Keratinocyte (primary cell): ENCODE measurements around the gene FBLN5. TPM values are rescaled to one million over a fixed set of nuclear protein-coding genes. Genes with fewer than 3 reads are reported as not detected.
"Not testable (repeated sequence)": the region's sequence is repeated elsewhere in the genome, so short reads cannot be mapped to it uniquely, and the experiment has no call there.

Experiments
- DNase-seq: peaks from one replicate; pipeline ENCODE4 v3.0.0-alpha.2; 2011; ENCODE audit warnings: low read depth, missing footprints, low spot score
- FAIRE-seq: peaks from 2 replicates; lab custom pipeline; 2011; peaks lifted over from hg19 to GRCh38; lab: Jason Lieb, UNC
- H2AFZ ChIP-seq: 2 replicates; pipeline ENCODE4 v1.6.0; 2012; ENCODE audit warnings: low read length, control low read depth, inconsistent platforms; ENCODE audit not compliant: control insufficient read depth
- H3K27ac ChIP-seq: 2 replicates; pipeline ENCODE4 v1.5.1; 2011; ENCODE audit warnings: low read length; ENCODE audit not compliant: control insufficient read depth, insufficient read depth
- H3K27me3 ChIP-seq: 3 replicates; pipeline ENCODE4 v1.6.0; 2011; ENCODE audit warnings: low read length; ENCODE audit not compliant: control insufficient read depth, insufficient read depth; ENCODE audit errors: extremely low read depth
- H3K36me3 ChIP-seq, 2 experiments: 2 replicates in 1 of 2; 3 replicates in 1 of 2; pipeline ENCODE4 v1.5.1; 2011; ENCODE audit warnings: low read length in 2 of 2, mild to moderate bottlenecking in 1 of 2; ENCODE audit not compliant: control insufficient read depth in 2 of 2, insufficient read depth in 2 of 2; ENCODE audit errors: extremely low read depth in 1 of 2
- H3K4me1 ChIP-seq: 3 replicates; pipeline ENCODE4 v1.5.1; 2011; ENCODE audit warnings: low read length; ENCODE audit not compliant: control insufficient read depth, insufficient read depth; ENCODE audit errors: extremely low read depth
- H3K4me2 ChIP-seq: 3 replicates; pipeline ENCODE4 v1.6.0; 2011; ENCODE audit warnings: low read depth, low read length; ENCODE audit not compliant: control insufficient read depth, insufficient read depth; ENCODE audit errors: extremely low read depth
- H3K4me3 ChIP-seq, 3 experiments: fragments of 200-600 bp in 1 of 3; sonication (generic) in 1 of 3; 2 replicates in 2 of 3; 3 replicates in 1 of 3; pipeline ENCODE4 v1.5.1; 2011 to 2016; ENCODE audit warnings: low read length in 3 of 3, mild to moderate bottlenecking in 3 of 3, control low read depth in 2 of 3, inconsistent platforms in 1 of 3, low read depth in 1 of 3, mixed read lengths in 1 of 3, mixed run types in 1 of 3, moderate library complexity in 1 of 3; ENCODE audit not compliant: control insufficient read depth in 2 of 3, insufficient read depth in 2 of 3; ENCODE audit errors: extremely low read depth in 1 of 3
- H3K79me2 ChIP-seq: 2 replicates; pipeline ENCODE4 v1.6.0; 2012; ENCODE audit warnings: low read length; ENCODE audit not compliant: control insufficient read depth, insufficient read depth
- H3K9ac ChIP-seq: 3 replicates; pipeline ENCODE4 v1.6.0; 2011; ENCODE audit warnings: low read length; ENCODE audit not compliant: control insufficient read depth, insufficient read depth; ENCODE audit errors: extremely low read depth
- H3K9me1 ChIP-seq: 3 replicates; pipeline ENCODE4 v1.6.0; 2011; ENCODE audit warnings: low read length; ENCODE audit not compliant: control insufficient read depth, insufficient read depth; ENCODE audit errors: extremely low read depth
- H3K9me3 ChIP-seq: 2 replicates; pipeline ENCODE4 v1.5.1; 2012; ENCODE audit warnings: low read depth, low read length; ENCODE audit not compliant: control insufficient read depth
- H4K20me1 ChIP-seq: 3 replicates; pipeline ENCODE4 v1.6.0; 2011; ENCODE audit warnings: low read length; ENCODE audit not compliant: control insufficient read depth, insufficient read depth; ENCODE audit errors: extremely low read depth
- EZH2 ChIP-seq: IDR thresholded peaks from one replicate; pipeline ENCODE4 v1.6.1; 2012; ENCODE audit warnings: inconsistent platforms, mild to moderate bottlenecking, low read length, moderate library complexity
- dilution Hi-C: fragments of 300-500 bp; cut with MboI; formaldehyde crosslinking; loops from one replicate; pipeline ENCODE4 v1.7.0; 2020; ENCODE audit warnings: low sequenced_read_pairs; ENCODE audit not compliant: extremely low pct_ligation_motif_present
- polyA plus RNA-seq, 5 experiments: library from polyadenylated mRNA; depleted of rRNA in 3 of 5; stranded (reverse) in 3 of 5; stranded (forward) in 1 of 5; unstranded in 1 of 5; fragments of >200 nt; gene quantifications; 1 replicate in 1 of 5; 2 replicates in 3 of 5; 3 replicates in 1 of 5; pipeline versions ENCODE4 v1.2.1 to v1.2.3, GENCODE V29; 2011 to 2012; ENCODE audit warnings: missing spikeins in 2 of 5, low read depth in 1 of 5, low replicate concordance in 1 of 5
- TF ChIP-seq, protein P1 (sequence below), 3 experiments: IDR thresholded peaks in 1 of 3; conservative IDR thresholded peaks in 1 of 3; optimal IDR thresholded peaks in 1 of 3; 2 replicates in 2 of 3; 3 replicates in 1 of 3; pipeline versions ENCODE3 to v1.5.1; 2011; ENCODE audit warnings: low read length in 3 of 3, mild to moderate bottlenecking in 3 of 3, moderate library complexity in 2 of 3, control low read depth in 1 of 3, inconsistent platforms in 1 of 3; ENCODE audit not compliant: insufficient read depth in 2 of 3; ENCODE audit errors: extremely low read depth in 1 of 3

FBLN5 gene
- polyA plus RNA-seq, 1 donor (not counting 4 experiments of a cell fraction or from before 2014, with no cell fraction given) = 0.10 TPM

DNA sequence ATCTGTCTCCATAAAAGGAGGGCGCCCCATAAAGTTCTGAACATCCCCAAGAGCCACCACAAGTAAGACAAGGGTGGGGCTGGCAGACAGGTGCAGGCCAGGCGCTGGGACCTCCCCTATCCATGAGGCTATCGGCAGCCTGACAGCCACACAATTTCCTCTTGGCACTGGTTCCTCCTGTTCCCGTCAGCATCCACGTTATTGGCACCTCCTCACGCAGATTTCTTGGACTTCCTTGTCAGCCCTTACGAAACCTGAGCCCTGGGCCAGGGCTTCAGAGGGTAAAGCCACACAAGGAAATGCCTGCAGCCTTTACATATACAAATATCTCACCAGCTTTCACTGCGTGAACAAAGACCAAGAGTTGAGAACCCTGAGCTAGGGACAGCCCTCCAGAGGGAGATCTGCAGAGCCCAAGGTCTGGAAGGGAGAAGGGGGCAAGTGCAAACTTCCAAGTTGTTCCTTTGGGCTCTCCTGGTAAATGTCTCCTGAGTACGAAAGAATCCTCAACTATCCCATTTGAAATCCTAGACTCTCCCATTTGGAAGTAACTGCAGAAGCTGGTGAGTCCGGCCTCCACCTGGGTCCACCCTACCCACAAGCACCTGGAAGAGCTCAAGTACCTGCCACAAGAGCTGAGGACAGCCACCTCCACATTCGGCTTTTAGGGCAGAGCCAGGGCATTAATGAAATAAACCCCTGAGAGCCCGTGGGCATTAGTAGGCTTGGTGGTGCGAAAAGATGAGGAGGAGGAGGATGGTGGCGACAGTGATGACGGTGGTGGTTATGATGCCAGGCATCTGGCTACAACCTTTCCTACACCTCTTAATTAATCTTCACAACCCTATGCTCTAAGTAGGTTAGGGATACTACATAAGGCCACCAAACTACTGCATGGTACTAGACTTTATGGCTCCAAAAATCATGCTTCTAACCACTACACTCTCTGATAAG is 74.7 kb downstream of the FBLN5 start:
- DNase-seq (no peak), FAIRE-seq (no peak)
- Histone ChIP-seq H3K27me3 (peaks cover 10% of the 10 kb centered on the region), H3K27ac (no peak overlapping the region), H3K9ac (no peak overlapping the region), H3K4me3 (no peak overlapping the region), H3K4me1 (peaks cover 6% of the 10 kb centered on the region), H3K9me1 (no peaks in the 10 kb centered on the region), H3K79me2 (no peaks in the 10 kb centered on the region), H4K20me1 (no peaks in the 10 kb centered on the region), H3K4me2 (no peak overlapping the region), H2AFZ (no peak overlapping the region), H3K9me3 (no peaks in the 10 kb centered on the region), H3K36me3 (no peaks in the 10 kb centered on the region)
- TF ChIP-seq EZH2 = no peak
- TF ChIP-seq, protein P1, sequence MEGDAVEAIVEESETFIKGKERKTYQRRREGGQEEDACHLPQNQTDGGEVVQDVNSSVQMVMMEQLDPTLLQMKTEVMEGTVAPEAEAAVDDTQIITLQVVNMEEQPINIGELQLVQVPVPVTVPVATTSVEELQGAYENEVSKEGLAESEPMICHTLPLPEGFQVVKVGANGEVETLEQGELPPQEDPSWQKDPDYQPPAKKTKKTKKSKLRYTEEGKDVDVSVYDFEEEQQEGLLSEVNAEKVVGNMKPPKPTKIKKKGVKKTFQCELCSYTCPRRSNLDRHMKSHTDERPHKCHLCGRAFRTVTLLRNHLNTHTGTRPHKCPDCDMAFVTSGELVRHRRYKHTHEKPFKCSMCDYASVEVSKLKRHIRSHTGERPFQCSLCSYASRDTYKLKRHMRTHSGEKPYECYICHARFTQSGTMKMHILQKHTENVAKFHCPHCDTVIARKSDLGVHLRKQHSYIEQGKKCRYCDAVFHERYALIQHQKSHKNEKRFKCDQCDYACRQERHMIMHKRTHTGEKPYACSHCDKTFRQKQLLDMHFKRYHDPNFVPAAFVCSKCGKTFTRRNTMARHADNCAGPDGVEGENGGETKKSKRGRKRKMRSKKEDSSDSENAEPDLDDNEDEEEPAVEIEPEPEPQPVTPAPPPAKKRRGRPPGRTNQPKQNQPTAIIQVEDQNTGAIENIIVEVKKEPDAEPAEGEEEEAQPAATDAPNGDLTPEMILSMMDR (optimal IDR thresholded peaks at IDR 0.05 in 1 of 3, IDR thresholded peaks at IDR 0.05 in 1 of 3, conservative IDR thresholded peaks at IDR 0.05 in 1 of 3; ENCODE audit: extremely low read depth in 1 of 3, insufficient read depth in 2 of 3, low read length in 3 of 3) = no peak
- dilution Hi-C loops = no loop called here

DNA sequence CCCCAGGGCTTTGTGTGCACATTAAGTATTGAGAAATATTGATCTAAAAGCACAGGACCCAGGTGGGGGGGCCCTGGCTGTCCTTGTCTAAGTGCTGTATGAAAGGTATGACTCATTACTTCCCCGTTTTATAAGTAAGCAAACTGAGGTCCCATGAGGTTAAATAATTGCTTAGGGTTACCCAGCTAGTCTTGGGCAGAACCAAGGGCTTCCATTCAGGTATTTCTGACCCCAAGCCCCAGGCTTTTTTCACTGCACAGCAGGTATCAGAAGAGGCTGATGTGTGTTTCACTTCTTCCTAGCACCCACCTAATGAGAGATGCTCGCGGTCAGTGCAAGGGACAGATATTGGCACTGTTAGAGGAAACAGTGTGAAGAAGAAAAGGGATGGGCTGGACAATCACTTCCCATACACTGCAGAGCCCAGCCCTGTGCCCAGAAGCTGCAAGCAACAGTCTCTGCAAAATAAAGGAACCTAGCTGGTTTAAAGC is 75.4 kb downstream of the FBLN5 start:
- FAIRE-seq (no peak), DNase-seq (no peak)
- Histone ChIP-seq H3K4me2 (no peak overlapping the region), H3K4me1 (peaks cover 6% of the 10 kb centered on the region), H3K27me3 (peaks cover 10% of the 10 kb centered on the region), H3K36me3 (no peaks in the 10 kb centered on the region), H3K27ac (no peak overlapping the region), H2AFZ (no peak overlapping the region), H3K79me2 (no peaks in the 10 kb centered on the region), H3K9ac (no peak overlapping the region), H3K4me3 (no peak overlapping the region), H3K9me1 (no peaks in the 10 kb centered on the region), H3K9me3 (no peaks in the 10 kb centered on the region), H4K20me1 (no peaks in the 10 kb centered on the region)
- dilution Hi-C loops = no loop called here
- TF ChIP-seq EZH2 = no peak
- TF ChIP-seq, protein P1 (optimal IDR thresholded peaks at IDR 0.05 in 1 of 3, IDR thresholded peaks at IDR 0.05 in 1 of 3, conservative IDR thresholded peaks at IDR 0.05 in 1 of 3; ENCODE audit: extremely low read depth in 1 of 3, insufficient read depth in 2 of 3, low read length in 3 of 3) = no peak

DNA sequence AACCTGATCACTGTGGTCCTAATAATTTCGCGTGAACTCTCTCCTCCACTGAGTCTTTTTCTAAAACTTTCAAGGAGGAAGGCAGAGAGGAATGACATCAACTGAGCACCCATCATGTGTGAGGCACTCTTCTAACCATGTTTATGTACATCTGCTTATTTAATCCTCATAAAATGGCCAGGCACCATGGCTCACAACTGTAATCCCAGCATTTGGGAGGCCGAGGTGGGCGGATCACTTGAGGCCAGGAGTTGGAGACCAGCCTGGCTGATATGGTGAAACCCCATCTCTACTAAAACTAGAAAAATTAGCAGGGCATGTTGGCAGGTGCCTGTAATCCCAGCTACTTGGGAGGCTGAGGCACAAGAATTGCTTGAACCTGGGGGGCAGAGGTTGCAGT is 76.1 kb downstream of the FBLN5 start:
- H4K20me1 ChIP-seq, H3K9ac ChIP-seq, H3K36me3 ChIP-seq, dilution Hi-C loops, H3K79me2 ChIP-seq, H3K9me3 ChIP-seq, H3K9me1 ChIP-seq, DNase-seq, H3K4me1 ChIP-seq, H2AFZ ChIP-seq, H3K4me2 ChIP-seq, FAIRE-seq, H3K27ac ChIP-seq, H3K4me3 ChIP-seq: not testable (repeated sequence)
- peaks cover 10% of the 10 kb centered on the region for H3K27me3 ChIP-seq
